Smooth muscle cell (in vitro differentiated cells): ENCODE data around the gene CCDC69. TPM values are rescaled to one million over a fixed set of nuclear protein-coding genes. Genes with fewer than 3 reads are reported as not detected.

Experiments used
- DNase-seq: peaks from one replicate; lab custom pipeline; 2025; ENCODE audit not compliant: unreplicated experiment; lab: John Stamatoyannopoulos, UW
- H2AFZ ChIP-seq: fragments of 200-600 bp; sonication (generic); 2 replicates; pipeline ENCODE4 v1.6.0; 2016; ENCODE audit warnings: antibody characterized with exemption, low read depth, mild to moderate bottlenecking
- H3F3A ChIP-seq: fragments of 200-600 bp; sonication (generic); 2 replicates; pipeline ENCODE4 v1.6.0; 2017; ENCODE audit warnings: antibody characterized with exemption, low read depth
- H3K27ac ChIP-seq: fragments of 200-600 bp; sonication (generic); 2 replicates; pipeline ENCODE4 v1.5.1; 2016; ENCODE audit warnings: low read depth, mild to moderate bottlenecking
- H3K27me3 ChIP-seq: fragments of 200-600 bp; sonication (generic); 2 replicates; pipeline ENCODE4 v1.6.1; 2016; ENCODE audit warnings: low read depth, mild to moderate bottlenecking
- H3K36me3 ChIP-seq: fragments of 200-600 bp; sonication (generic); 2 replicates; pipeline ENCODE4 v1.5.1; 2016; ENCODE audit warnings: low read depth
- H3K4me1 ChIP-seq: fragments of 200-600 bp; sonication (generic); 2 replicates; pipeline ENCODE4 v1.5.1; 2016; ENCODE audit warnings: low read depth
- H3K4me2 ChIP-seq: fragments of 200-600 bp; sonication (generic); 2 replicates; pipeline ENCODE4 v1.6.0; 2016; ENCODE audit warnings: mild to moderate bottlenecking
- H3K4me3 ChIP-seq: fragments of 200-600 bp; sonication (generic); 2 replicates; pipeline ENCODE4 v1.5.1; 2016; ENCODE audit warnings: mild to moderate bottlenecking
- H3K79me2 ChIP-seq: fragments of 200-600 bp; sonication (generic); 2 replicates; pipeline ENCODE4 v1.6.0; 2016; ENCODE audit warnings: low read depth, mild to moderate bottlenecking
- H3K9ac ChIP-seq: fragments of 200-600 bp; sonication (generic); 2 replicates; pipeline ENCODE4 v1.6.0; 2016; ENCODE audit warnings: low read depth
- H3K9me3 ChIP-seq: fragments of 200-600 bp; sonication (generic); replicated peaks from 2 replicates; pipeline ENCODE4 v1.5.1; 2016; ENCODE audit warnings: low read depth
- H4K20me1 ChIP-seq: fragments of 200-600 bp; sonication (generic); 2 replicates; pipeline ENCODE4 v1.6.0; 2016; ENCODE audit warnings: low read depth
- CTCF ChIP-seq: fragments of 200-600 bp; sonication (generic); IDR thresholded peaks from 2 replicates; pipeline ENCODE4 v1.5.1; 2017; ENCODE audit warnings: borderline replicate concordance, mild to moderate bottlenecking, antibody characterized with exemption; ENCODE audit not compliant: insufficient read depth, poor library complexity, severe bottlenecking
- WGBS: methylation state at CpG from one replicate; pipeline ENCODE4 v1.1.7; 2016; ENCODE audit warnings: low lambda C conversion rate; 5-methylcytosine and 5-hydroxymethylcytosine counted together
- polyA plus RNA-seq: library from polyadenylated mRNA; unstranded; fragments of >200 nt; fragmentation: Nextera tagmentation; extraction: Ambion mirVana; gene quantifications from 2 replicates; pipeline ENCODE4 v1.2.1, GENCODE V29; 2016
- total RNA-seq: library from RNA; depleted of rRNA; stranded (reverse); fragments of >200 nt; gene quantifications from 2 replicates; pipeline ENCODE4 v1.2.3, GENCODE V29; 2014

The CCDC69 gene
- total and polyA plus RNA-seq, 2 experiments from 2014 or later, result 1.1 to 1.2 TPM

DNA sequence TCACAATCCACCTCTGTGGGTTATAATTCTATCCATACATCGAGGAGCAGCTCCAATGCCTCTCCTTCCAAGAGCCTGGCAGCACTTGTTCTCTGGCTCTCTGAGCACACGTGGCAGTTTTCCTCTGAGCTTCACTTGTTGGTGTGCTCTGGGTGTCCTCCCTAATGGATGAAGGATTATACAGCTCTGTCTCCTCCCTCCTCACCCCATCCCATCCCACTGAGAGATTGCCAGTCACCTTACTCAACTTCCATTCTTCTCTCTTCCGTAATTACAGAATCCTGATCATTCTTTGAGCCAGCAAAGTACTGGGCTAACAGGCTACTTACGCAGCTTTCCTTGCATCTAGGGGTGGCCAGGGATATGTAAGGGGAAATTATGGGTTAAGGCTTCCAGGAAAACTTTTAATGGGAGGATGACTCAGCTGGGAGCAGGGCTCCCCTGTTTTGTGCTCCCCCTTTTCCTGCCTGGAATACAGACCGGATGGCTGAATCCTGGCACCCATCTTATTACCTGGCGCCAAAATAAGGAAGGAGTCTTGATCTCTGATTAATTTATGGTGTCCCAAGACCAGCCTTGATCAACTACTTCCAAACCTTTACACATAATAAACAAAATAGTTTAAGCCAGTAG lies 6.3 kb upstream of the CCDC69 start:
- no peak for TF ChIP-seq CTCF
- no peak overlapping the region for H3K4me3 ChIP-seq
- WGBS, result 77% methylated on average over 6 of the region's 6 CpGs

DNA sequence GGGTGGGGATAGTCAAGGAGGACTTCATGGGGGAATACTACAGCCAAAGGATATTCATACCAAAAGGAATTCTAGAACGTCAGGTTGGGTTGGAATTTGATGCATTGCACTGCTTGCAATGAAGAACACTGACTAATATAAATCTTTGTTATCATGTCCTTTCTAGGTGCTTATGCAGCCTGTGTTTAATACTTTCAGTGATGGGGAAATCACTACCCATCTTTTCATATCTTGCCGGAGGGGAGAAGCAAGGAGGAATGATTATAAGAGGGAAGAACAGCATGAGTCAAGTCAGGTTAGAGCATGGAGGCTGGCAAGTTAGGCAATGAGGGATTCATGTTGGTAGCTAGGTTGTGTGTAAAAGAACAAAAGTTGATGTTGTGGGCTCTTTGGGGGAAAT lies 5.1 kb upstream of the CCDC69 start:
- Histone ChIP-seq H2AFZ (no peak overlapping the region), H3K79me2 (no peaks in the 10 kb centered on the region), H3K27me3 (no peaks in the 10 kb centered on the region), H3K27ac (no peak overlapping the region), H4K20me1 (no peaks in the 10 kb centered on the region), H3K36me3 (no peaks in the 10 kb centered on the region), H3F3A (no peaks in the 10 kb centered on the region), H3K4me2 (no peak overlapping the region), H3K4me3 (no peak overlapping the region), H3K9me3 (no peaks in the 10 kb centered on the region), H3K4me1 (no peaks in the 10 kb centered on the region), H3K9ac (no peak overlapping the region)
- TF ChIP-seq CTCF, result no peak
- DNase-seq, result no peak
- 80% methylated on average over 2 of the region's 2 CpGs for WGBS

More for the DNA sequence above, 6.3 kb upstream of the CCDC69 start:
- Histone ChIP-seq H2AFZ (no peak overlapping the region), H3K27ac (no peak overlapping the region), H4K20me1 (no peaks in the 10 kb centered on the region), H3K4me2 (no peak overlapping the region), H3K27me3 (no peaks in the 10 kb centered on the region), H3K36me3 (no peaks in the 10 kb centered on the region), H3K9ac (no peak overlapping the region), H3K9me3 (no peaks in the 10 kb centered on the region), H3K4me1 (no peaks in the 10 kb centered on the region), H3K79me2 (no peaks in the 10 kb centered on the region), H3F3A (no peaks in the 10 kb centered on the region)
- no peak for DNase-seq

GRCh38 chr5:151227918-151228447 lies 4.1 kb upstream of the CCDC69 start:
- WGBS, result 72% methylated on average over 6 of the region's 6 CpGs
- no peak overlapping the region for H3K4me2 ChIP-seq
- no peaks in the 10 kb centered on the region for H3K27me3 ChIP-seq
- peaks cover 3% of the 10 kb centered on the region for H3K4me1 ChIP-seq
- H2AFZ ChIP-seq, result no peak overlapping the region
- H4K20me1 ChIP-seq, result no peaks in the 10 kb centered on the region
- H3K9me3 ChIP-seq, result no peaks in the 10 kb centered on the region
- no peak overlapping the region for H3K9ac ChIP-seq
- no peak for DNase-seq
- no peak overlapping the region for H3K4me3 ChIP-seq
- H3F3A ChIP-seq, result no peaks in the 10 kb centered on the region
- no peak for TF ChIP-seq CTCF
- no peaks in the 10 kb centered on the region for H3K36me3 ChIP-seq
- no peaks in the 10 kb centered on the region for H3K79me2 ChIP-seq
- no peak overlapping the region for H3K27ac ChIP-seq

DNA sequence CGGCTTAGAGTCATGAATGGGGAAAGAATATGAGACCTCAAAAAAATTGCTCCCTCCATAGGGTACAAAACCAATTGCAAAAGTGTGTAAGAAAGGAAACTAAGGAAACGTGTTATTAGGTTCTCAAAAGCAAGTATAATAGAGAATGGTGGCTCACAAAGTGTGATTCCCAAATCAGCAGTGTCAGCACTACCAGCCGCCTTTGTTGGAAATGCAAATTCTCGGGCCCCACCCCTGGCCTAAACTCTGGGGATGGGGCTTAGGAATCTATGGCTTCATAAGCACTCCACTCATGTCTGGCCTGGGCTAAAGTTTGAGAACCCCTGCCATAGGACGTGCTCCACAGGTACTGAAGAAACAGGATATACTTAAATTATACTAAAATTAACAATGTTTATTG lies 1.6 kb upstream of the CCDC69 start:
- H3F3A ChIP-seq, result no peaks in the 10 kb centered on the region
- H3K27me3 ChIP-seq, result no peaks in the 10 kb centered on the region
- H3K9ac ChIP-seq, result no peak overlapping the region
- H2AFZ ChIP-seq, result no peak overlapping the region
- no peaks in the 10 kb centered on the region for H3K9me3 ChIP-seq
- H4K20me1 ChIP-seq, result no peaks in the 10 kb centered on the region
- peaks cover 3% of the 10 kb centered on the region for H3K4me1 ChIP-seq
- no peak overlapping the region for H3K27ac ChIP-seq
- no peaks in the 10 kb centered on the region for H3K79me2 ChIP-seq
- WGBS, result 74% methylated on average over 5 of the region's 5 CpGs
- no peak overlapping the region for H3K4me3 ChIP-seq
- H3K4me2 ChIP-seq, result no peak overlapping the region
- TF ChIP-seq CTCF, result no peak
- H3K36me3 ChIP-seq, result no peaks in the 10 kb centered on the region
- DNase-seq, result no peak
